Keratinocyte (primary cell): ENCODE results near the gene MAD2L2. TPM values are rescaled to one million over a fixed set of nuclear protein-coding genes. Genes with fewer than 3 reads are reported as not detected.

Experiments
- DNase-seq: peaks from one replicate; pipeline ENCODE4 v3.0.0-alpha.2; 2011; ENCODE audit warnings: low read depth, missing footprints, low spot score
- FAIRE-seq: peaks from 2 replicates; lab custom pipeline; 2011; peaks lifted over from hg19 to GRCh38; lab: Jason Lieb, UNC
- H2AFZ ChIP-seq: 2 replicates; pipeline ENCODE4 v1.6.0; 2012; ENCODE audit warnings: low read length, control low read depth, inconsistent platforms; ENCODE audit not compliant: control insufficient read depth
- H3K27ac ChIP-seq: 2 replicates; pipeline ENCODE4 v1.5.1; 2011; ENCODE audit warnings: low read length; ENCODE audit not compliant: control insufficient read depth, insufficient read depth
- H3K27me3 ChIP-seq: 3 replicates; pipeline ENCODE4 v1.6.0; 2011; ENCODE audit warnings: low read length; ENCODE audit not compliant: control insufficient read depth, insufficient read depth; ENCODE audit errors: extremely low read depth
- H3K36me3 ChIP-seq, 2 experiments: 2 replicates in 1 of 2; 3 replicates in 1 of 2; pipeline ENCODE4 v1.5.1; 2011; ENCODE audit warnings: low read length in 2 of 2, mild to moderate bottlenecking in 1 of 2; ENCODE audit not compliant: control insufficient read depth in 2 of 2, insufficient read depth in 2 of 2; ENCODE audit errors: extremely low read depth in 1 of 2
- H3K4me1 ChIP-seq: 3 replicates; pipeline ENCODE4 v1.5.1; 2011; ENCODE audit warnings: low read length; ENCODE audit not compliant: control insufficient read depth, insufficient read depth; ENCODE audit errors: extremely low read depth
- H3K4me2 ChIP-seq: 3 replicates; pipeline ENCODE4 v1.6.0; 2011; ENCODE audit warnings: low read depth, low read length; ENCODE audit not compliant: control insufficient read depth, insufficient read depth; ENCODE audit errors: extremely low read depth
- H3K4me3 ChIP-seq, 3 experiments: fragments of 200-600 bp in 1 of 3; sonication (generic) in 1 of 3; 2 replicates in 2 of 3; 3 replicates in 1 of 3; pipeline ENCODE4 v1.5.1; 2011 to 2016; ENCODE audit warnings: low read length in 3 of 3, mild to moderate bottlenecking in 3 of 3, control low read depth in 2 of 3, inconsistent platforms in 1 of 3, low read depth in 1 of 3, mixed read lengths in 1 of 3, mixed run types in 1 of 3, moderate library complexity in 1 of 3; ENCODE audit not compliant: control insufficient read depth in 2 of 3, insufficient read depth in 2 of 3; ENCODE audit errors: extremely low read depth in 1 of 3
- H3K79me2 ChIP-seq: 2 replicates; pipeline ENCODE4 v1.6.0; 2012; ENCODE audit warnings: low read length; ENCODE audit not compliant: control insufficient read depth, insufficient read depth
- H3K9ac ChIP-seq: 3 replicates; pipeline ENCODE4 v1.6.0; 2011; ENCODE audit warnings: low read length; ENCODE audit not compliant: control insufficient read depth, insufficient read depth; ENCODE audit errors: extremely low read depth
- H3K9me1 ChIP-seq: 3 replicates; pipeline ENCODE4 v1.6.0; 2011; ENCODE audit warnings: low read length; ENCODE audit not compliant: control insufficient read depth, insufficient read depth; ENCODE audit errors: extremely low read depth
- H3K9me3 ChIP-seq: 2 replicates; pipeline ENCODE4 v1.5.1; 2012; ENCODE audit warnings: low read depth, low read length; ENCODE audit not compliant: control insufficient read depth
- H4K20me1 ChIP-seq: 3 replicates; pipeline ENCODE4 v1.6.0; 2011; ENCODE audit warnings: low read length; ENCODE audit not compliant: control insufficient read depth, insufficient read depth; ENCODE audit errors: extremely low read depth
- CTCF ChIP-seq, 3 experiments: IDR thresholded peaks in 1 of 3; conservative IDR thresholded peaks in 1 of 3; optimal IDR thresholded peaks in 1 of 3; 2 replicates in 2 of 3; 3 replicates in 1 of 3; pipeline versions ENCODE3 to v1.5.1; 2011; ENCODE audit warnings: low read length in 3 of 3, mild to moderate bottlenecking in 3 of 3, moderate library complexity in 2 of 3, control low read depth in 1 of 3, inconsistent platforms in 1 of 3; ENCODE audit not compliant: insufficient read depth in 2 of 3; ENCODE audit errors: extremely low read depth in 1 of 3
- EZH2 ChIP-seq: IDR thresholded peaks from one replicate; pipeline ENCODE4 v1.6.1; 2012; ENCODE audit warnings: inconsistent platforms, mild to moderate bottlenecking, low read length, moderate library complexity
- dilution Hi-C: fragments of 300-500 bp; cut with MboI; formaldehyde crosslinking; loops from one replicate; pipeline ENCODE4 v1.7.0; 2020; ENCODE audit warnings: low sequenced_read_pairs; ENCODE audit not compliant: extremely low pct_ligation_motif_present
- polyA plus RNA-seq, 5 experiments: library from polyadenylated mRNA; depleted of rRNA in 3 of 5; stranded (reverse) in 3 of 5; stranded (forward) in 1 of 5; unstranded in 1 of 5; fragments of >200 nt; gene quantifications; 1 replicate in 1 of 5; 2 replicates in 3 of 5; 3 replicates in 1 of 5; pipeline versions ENCODE4 v1.2.1 to v1.2.3, GENCODE V29; 2011 to 2012; ENCODE audit warnings: missing spikeins in 2 of 5, low read depth in 1 of 5, low replicate concordance in 1 of 5

MAD2L2 gene
- polyA plus RNA-seq, 1 donor (not counting 4 experiments of a cell fraction or from before 2014, with no cell fraction given) = 24.8 TPM

GRCh38 chr1:11688506-11688905 lies 7.6 kb upstream of the MAD2L2 start:
- Histone ChIP-seq H3K27ac (no peak overlapping the region), H3K9me1 (no peaks in the 10 kb centered on the region), H3K36me3 (no peaks in the 10 kb centered on the region), H3K4me2 (no peak overlapping the region), H3K9me3 (no peaks in the 10 kb centered on the region), H2AFZ (no peak overlapping the region), H3K4me3 (no peak overlapping the region), H3K79me2 (no peaks in the 10 kb centered on the region), H4K20me1 (no peaks in the 10 kb centered on the region), H3K27me3 (peaks cover 54% of the 10 kb centered on the region), H3K4me1 (peaks cover 13% of the 10 kb centered on the region), H3K9ac (no peak overlapping the region)
- TF ChIP-seq EZH2 = no peak
- no peak for TF ChIP-seq CTCF (optimal IDR thresholded peaks at IDR 0.05 in 1 of 3, IDR thresholded peaks at IDR 0.05 in 1 of 3, conservative IDR thresholded peaks at IDR 0.05 in 1 of 3; ENCODE audit: extremely low read depth in 1 of 3, insufficient read depth in 2 of 3, low read length in 3 of 3)
- dilution Hi-C loops = no loop called here
- no peak for FAIRE-seq
- DNase-seq = no peak

- dilution Hi-C loops = no loop called here
- H3K27me3 ChIP-seq = peaks cover 36% of the 10 kb centered on the region
- H3K4me1 ChIP-seq = no peaks in the 10 kb centered on the region
- no peaks in the 10 kb centered on the region for H3K9me1 ChIP-seq
- no peak overlapping the region for H3K27ac ChIP-seq
- H3K79me2 ChIP-seq = no peaks in the 10 kb centered on the region
- H3K9me3 ChIP-seq = no peaks in the 10 kb centered on the region
- H3K9ac ChIP-seq = no peak overlapping the region
- H3K36me3 ChIP-seq = no peaks in the 10 kb centered on the region
- H4K20me1 ChIP-seq = no peaks in the 10 kb centered on the region
- no peak overlapping the region for H3K4me3 ChIP-seq
- FAIRE-seq = no peak
- no peak overlapping the region for H2AFZ ChIP-seq
- TF ChIP-seq EZH2 (no peak), CTCF (optimal IDR thresholded peaks at IDR 0.05 in 1 of 3, IDR thresholded peaks at IDR 0.05 in 1 of 3, conservative IDR thresholded peaks at IDR 0.05 in 1 of 3; ENCODE audit: extremely low read depth in 1 of 3, insufficient read depth in 2 of 3, low read length in 3 of 3) (no peak)
- no peak overlapping the region for H3K4me2 ChIP-seq
- no peak for DNase-seq
Measured at GRCh38 chr1:11685210-11685752, 4.3 kb upstream of the MAD2L2 start.
